Measurements from ENCODE around the gene TSHZ2.

DNA sequence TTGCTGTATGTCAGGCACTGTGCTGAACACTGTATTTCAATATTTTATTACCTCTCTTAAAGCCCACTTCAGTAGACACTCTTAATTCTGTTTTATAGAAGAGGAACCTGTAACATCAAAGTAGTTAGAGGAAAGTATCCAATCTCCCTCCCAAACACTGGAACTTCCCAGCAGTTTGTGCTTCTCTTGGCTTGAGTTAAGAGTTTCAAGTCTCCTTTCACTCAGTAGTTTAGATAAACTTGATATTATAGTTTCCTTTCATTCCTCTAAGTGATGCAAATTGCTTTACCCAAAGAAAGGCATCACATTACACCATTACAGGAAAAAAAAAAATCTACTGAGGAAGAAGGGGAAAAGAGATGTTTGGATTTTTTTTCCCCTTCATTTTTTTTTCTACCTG lies 164.3 kb downstream of the TSHZ2 start:
- TF ChIP-seq, protein P1, sequence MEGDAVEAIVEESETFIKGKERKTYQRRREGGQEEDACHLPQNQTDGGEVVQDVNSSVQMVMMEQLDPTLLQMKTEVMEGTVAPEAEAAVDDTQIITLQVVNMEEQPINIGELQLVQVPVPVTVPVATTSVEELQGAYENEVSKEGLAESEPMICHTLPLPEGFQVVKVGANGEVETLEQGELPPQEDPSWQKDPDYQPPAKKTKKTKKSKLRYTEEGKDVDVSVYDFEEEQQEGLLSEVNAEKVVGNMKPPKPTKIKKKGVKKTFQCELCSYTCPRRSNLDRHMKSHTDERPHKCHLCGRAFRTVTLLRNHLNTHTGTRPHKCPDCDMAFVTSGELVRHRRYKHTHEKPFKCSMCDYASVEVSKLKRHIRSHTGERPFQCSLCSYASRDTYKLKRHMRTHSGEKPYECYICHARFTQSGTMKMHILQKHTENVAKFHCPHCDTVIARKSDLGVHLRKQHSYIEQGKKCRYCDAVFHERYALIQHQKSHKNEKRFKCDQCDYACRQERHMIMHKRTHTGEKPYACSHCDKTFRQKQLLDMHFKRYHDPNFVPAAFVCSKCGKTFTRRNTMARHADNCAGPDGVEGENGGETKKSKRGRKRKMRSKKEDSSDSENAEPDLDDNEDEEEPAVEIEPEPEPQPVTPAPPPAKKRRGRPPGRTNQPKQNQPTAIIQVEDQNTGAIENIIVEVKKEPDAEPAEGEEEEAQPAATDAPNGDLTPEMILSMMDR (IDR thresholded peaks at IDR 0.05 in 4 of 5, conservative IDR thresholded peaks at IDR 0.05 in 1 of 5), result no peak
- no peak for TF ChIP-seq POLR2A (IDR thresholded peaks at IDR 0.05)
